ENCODE data around the gene S100A1. TPM values are rescaled to one million over a fixed set of nuclear protein-coding genes. Genes with fewer than 3 reads are reported as not detected.

S100A1 gene
- polyA plus RNA-seq, 1 of the 3 experiments (the other 2 are of a cell fraction) = 0.18 TPM

DNA sequence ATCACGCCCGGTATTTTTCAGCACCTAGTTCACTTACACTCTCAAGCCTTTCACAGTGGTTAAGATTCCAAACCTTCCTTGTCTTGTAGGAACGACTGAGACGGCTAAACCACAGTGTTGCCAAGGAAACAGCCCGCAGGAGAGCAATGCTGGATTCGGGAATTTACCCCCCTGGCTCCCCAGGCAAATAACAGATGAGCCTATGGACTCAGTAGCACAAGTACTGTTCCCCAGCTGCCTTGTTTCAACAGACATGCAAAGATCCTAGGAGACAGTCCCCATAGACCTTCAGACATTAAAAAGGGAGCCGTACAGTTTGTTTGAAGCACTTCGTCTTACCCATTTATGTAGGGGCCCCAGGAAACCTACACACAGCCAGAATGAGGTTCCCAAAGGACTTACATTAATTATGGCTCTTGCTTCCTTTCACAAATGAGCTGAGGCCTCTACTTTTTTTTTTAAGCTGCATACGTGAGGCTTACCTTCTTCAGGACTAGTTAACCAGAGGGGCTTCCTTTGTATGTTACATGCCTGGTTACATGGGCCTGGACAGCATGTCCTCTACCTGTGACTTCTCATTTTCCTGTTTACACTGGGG lies 33.0 kb downstream of the S100A1 start:
- CTCF ChIA-PET = interaction anchor here (1.2 to 1.9 kb wide), 2 partner anchors 10 to 17 kb away, joined by 5 to 6 read pairs; partner anchors contain the start of genes ILF2 and NPR1
- Histone ChIP-seq H4K20me1 (ENCODE audit: insufficient read depth) (no peaks in the 10 kb centered on the region), H3K9me2 (no peaks in the 10 kb centered on the region)

DNA sequence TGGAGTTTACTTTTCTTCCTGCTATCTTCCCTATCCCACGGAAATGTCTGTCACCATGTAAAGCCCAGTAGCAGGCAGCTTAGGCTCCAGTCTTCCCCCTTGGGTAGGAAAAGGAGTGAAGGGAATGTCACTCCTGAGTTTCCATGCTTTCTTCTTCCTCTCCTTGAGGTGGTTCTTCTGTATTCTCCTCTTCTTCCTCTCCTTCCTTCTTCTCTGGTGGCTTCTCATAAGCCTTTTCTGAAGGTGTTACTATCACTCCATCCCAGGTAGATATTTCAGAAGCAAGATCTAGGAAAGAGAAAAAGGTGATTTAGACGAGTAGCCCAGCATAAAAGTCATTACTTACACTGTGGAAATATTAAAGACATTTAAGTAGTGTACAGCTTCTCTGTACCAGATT lies 34.0 kb downstream of the S100A1 start:
- Histone ChIP-seq H3K4me3 (ENCODE audit: low read depth in 2 of 2, low read length in 1 of 2) (no peak overlapping the region), H3K4me1 (ENCODE audit: control insufficient read depth in 1 of 2, insufficient read depth in 2 of 2, low read depth in 1 of 2, low read length in 1 of 2) (peaks cover 0 to 5% of the 10 kb centered on the region in 2 experiments; a peak in 1 of 4 replicates), H3F3A (replicated peaks; ENCODE audit: insufficient read depth) (peaks cover 62% of the 10 kb centered on the region), H3K79me2 (ENCODE audit: insufficient read depth) (peaks cover 34% of the 10 kb centered on the region), H3K9ac (no peak overlapping the region), H3K9me2 (no peaks in the 10 kb centered on the region), H3K27me3 (ENCODE audit: insufficient read depth) (no peaks in the 10 kb centered on the region), H4K20me1 (ENCODE audit: insufficient read depth) (no peaks in the 10 kb centered on the region), H3K27ac (ENCODE audit: low read depth in 2 of 2, low read length in 1 of 2) (no peak overlapping the region; a peak in 1 of 4 replicates), H3K36me3 (replicated peaks in 1 of 2; ENCODE audit: control insufficient read depth in 1 of 2, insufficient read depth in 2 of 2, low read length in 1 of 2) (peaks cover 58 to 66% of the 10 kb centered on the region in 2 experiments), H3K4me2 (no peak overlapping the region), H3K9me3 (no peaks in the 10 kb centered on the region), H2AFZ (ENCODE audit: low read depth) (no peak overlapping the region)
- CTCF ChIA-PET = interaction anchor here (1.1 to 1.9 kb wide), 2 partner anchors 9 to 14 kb away, joined by 4 to 6 read pairs; partner anchors contain the start of gene ILF2
- WGBS (ENCODE audit: low lambda C conversion rate) = 71% methylated on average over 2 of the region's 2 CpGs
- DNase-seq = no peak
- POLR2A ChIA-PET = no interaction called here
- TF ChIP-seq TCF12 (IDR thresholded peaks at IDR 0.05) (no peak), RCOR1 (IDR thresholded peaks at IDR 0.05; ENCODE audit: low read length) (no peak), MEF2A (IDR thresholded peaks at IDR 0.05; ENCODE audit: borderline replicate concordance, low read depth) (no peak), ELF1 (IDR thresholded peaks at IDR 0.05) (no peak), EP300 (IDR thresholded peaks at IDR 0.05; ENCODE audit: borderline replicate concordance in 1 of 2, low read depth in 1 of 2, low read length in 1 of 2) (no peak), TEAD4 (IDR thresholded peaks at IDR 0.05; ENCODE audit: borderline replicate concordance, insufficient read depth) (no peak), NRF1 (IDR thresholded peaks at IDR 0.05; ENCODE audit: low read depth, low read length) (no peak), YY1 (IDR thresholded peaks at IDR 0.05; ENCODE audit: low read depth) (no peak), GABPA (IDR thresholded peaks at IDR 0.05; ENCODE audit: low read depth) (no peak), RFX5 (IDR thresholded peaks at IDR 0.05; ENCODE audit: low read length) (no peak), ZBTB33 (IDR thresholded peaks at IDR 0.05; ENCODE audit: borderline replicate concordance, low read depth) (no peak)
- TF ChIP-seq, protein P1, sequence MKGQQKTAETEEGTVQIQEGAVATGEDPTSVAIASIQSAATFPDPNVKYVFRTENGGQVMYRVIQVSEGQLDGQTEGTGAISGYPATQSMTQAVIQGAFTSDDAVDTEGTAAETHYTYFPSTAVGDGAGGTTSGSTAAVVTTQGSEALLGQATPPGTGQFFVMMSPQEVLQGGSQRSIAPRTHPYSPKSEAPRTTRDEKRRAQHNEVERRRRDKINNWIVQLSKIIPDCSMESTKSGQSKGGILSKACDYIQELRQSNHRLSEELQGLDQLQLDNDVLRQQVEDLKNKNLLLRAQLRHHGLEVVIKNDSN (IDR thresholded peaks at IDR 0.05; ENCODE audit: borderline replicate concordance, low read depth) = no peak

More for the DNA sequence above, 33.0 kb downstream of the S100A1 start:
- POLR2A ChIA-PET = no interaction called here
- Histone ChIP-seq H3K4me3 (ENCODE audit: low read depth in 2 of 2, low read length in 1 of 2) (no peak overlapping the region), H3K4me1 (ENCODE audit: control insufficient read depth in 1 of 2, insufficient read depth in 2 of 2, low read depth in 1 of 2, low read length in 1 of 2) (peaks cover 0 to 5% of the 10 kb centered on the region in 2 experiments; a peak in 1 of 4 replicates), H3K9me3 (no peaks in the 10 kb centered on the region), H3K36me3 (replicated peaks in 1 of 2; ENCODE audit: control insufficient read depth in 1 of 2, insufficient read depth in 2 of 2, low read length in 1 of 2) (peaks cover 49 to 56% of the 10 kb centered on the region in 2 experiments), H3K79me2 (ENCODE audit: insufficient read depth) (peaks cover 24% of the 10 kb centered on the region), H3K27ac (ENCODE audit: low read depth in 2 of 2, low read length in 1 of 2) (no peak overlapping the region), H3K9ac (no peak overlapping the region), H2AFZ (ENCODE audit: low read depth) (no peak overlapping the region), H3F3A (replicated peaks; ENCODE audit: insufficient read depth) (peaks cover 56% of the 10 kb centered on the region), H3K4me2 (no peak overlapping the region), H3K27me3 (ENCODE audit: insufficient read depth) (no peaks in the 10 kb centered on the region)
- no peak for DNase-seq
- TF ChIP-seq USF2 (IDR thresholded peaks at IDR 0.05; ENCODE audit: borderline replicate concordance, low read depth, low read length) (no peak), GATA2 (CRISPR knock-in tag; IDR thresholded peaks at IDR 0.05) (no peak), TEAD4 (IDR thresholded peaks at IDR 0.05; ENCODE audit: borderline replicate concordance, insufficient read depth) (no peak), ZBTB33 (IDR thresholded peaks at IDR 0.05; ENCODE audit: borderline replicate concordance, low read depth) (no peak), EZH2phosphoT487 (IDR thresholded peaks at IDR 0.05; ENCODE audit: borderline replicate concordance, low read depth) (no peak)
- WGBS (ENCODE audit: low lambda C conversion rate) = 87% methylated on average over 9 of the region's 9 CpGs
